Large intestine (tissue), 3 donors: ENCODE measurements around the gene NR1D1. TPM values are rescaled to one million over a fixed set of nuclear protein-coding genes. Genes with fewer than 3 reads are reported as not detected.

Source experiments
- DNase-seq, 2 donors: peaks; one replicate each; pipeline versions ENCODE4 v3.0.0 to v3.0.0-alpha.2; 2013
- H3K27ac ChIP-seq: one replicate; pipeline ENCODE4 v1.5.1; 2013; ENCODE audit warnings: low read length
- H3K27me3 ChIP-seq: 2 replicates; pipeline ENCODE4 v1.6.1; 2013; ENCODE audit warnings: low read length; ENCODE audit not compliant: control insufficient read depth, insufficient read depth
- H3K36me3 ChIP-seq: 2 replicates; pipeline ENCODE4 v1.6.1; 2013; ENCODE audit warnings: low read length; ENCODE audit not compliant: control insufficient read depth, insufficient read depth
- H3K4me1 ChIP-seq: one replicate; pipeline ENCODE4 v1.6.1; 2013; ENCODE audit warnings: low read length; ENCODE audit not compliant: control insufficient read depth, insufficient read depth
- H3K4me3 ChIP-seq: one replicate; pipeline ENCODE4 v1.5.1; 2013; ENCODE audit warnings: low read length
- H3K9me3 ChIP-seq: one replicate; pipeline ENCODE4 v1.6.1; 2013; ENCODE audit warnings: mild to moderate bottlenecking, low read depth, low read length, moderate library complexity; ENCODE audit not compliant: control insufficient read depth
- WGBS: methylation state at CpG from one replicate; pipeline ENCODE4 v1.1.5; 2013; ENCODE audit warnings: low lambda C conversion rate; ENCODE audit not compliant: insufficient coverage; 5-methylcytosine and 5-hydroxymethylcytosine counted together
- polyA plus RNA-seq: library from polyadenylated mRNA; unstranded; fragments of 120-200 nt; gene quantifications from one replicate; pipeline ENCODE4 v1.2.1, GENCODE V29; 2013

The NR1D1 gene
- polyA plus RNA-seq, 1 donor = 2.5 TPM

DNA sequence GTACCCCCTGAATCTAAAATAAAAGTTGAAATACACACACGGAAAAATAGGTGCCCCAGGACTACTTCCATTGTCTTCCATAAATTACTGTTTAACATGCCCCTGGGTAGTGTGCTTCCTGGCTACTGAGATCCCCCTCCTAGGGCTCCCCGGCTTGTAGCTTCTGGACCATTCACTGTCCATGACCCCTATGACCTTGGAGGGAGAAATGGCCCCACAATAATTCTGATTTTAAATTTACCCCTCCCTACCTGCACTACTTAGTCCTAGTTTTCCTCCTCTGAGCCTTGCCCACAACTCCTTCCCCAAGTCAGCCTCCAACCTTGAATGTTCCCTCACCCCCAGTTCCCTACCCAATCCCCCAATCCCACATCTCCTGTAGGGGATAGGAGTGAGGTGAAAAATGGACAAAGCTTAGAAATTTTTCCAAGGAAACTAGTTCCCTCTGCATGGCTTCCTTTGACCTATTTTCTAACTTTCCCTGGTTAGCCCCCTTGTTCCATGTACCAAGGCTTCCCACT is 11.9 kb upstream of the NR1D1 start:
- DNase-seq = no peak
- Histone ChIP-seq H3K27me3 (no peaks in the 10 kb centered on the region), H3K27ac (peak overlapping the region; percentile 95), H3K4me1 (peaks cover 80% of the 10 kb centered on the region), H3K36me3 (no peaks in the 10 kb centered on the region), H3K4me3 (no peak overlapping the region), H3K9me3 (no peaks in the 10 kb centered on the region)
- no CpG with 5 or more reads among the region's 2 CpGs for WGBS

DNA sequence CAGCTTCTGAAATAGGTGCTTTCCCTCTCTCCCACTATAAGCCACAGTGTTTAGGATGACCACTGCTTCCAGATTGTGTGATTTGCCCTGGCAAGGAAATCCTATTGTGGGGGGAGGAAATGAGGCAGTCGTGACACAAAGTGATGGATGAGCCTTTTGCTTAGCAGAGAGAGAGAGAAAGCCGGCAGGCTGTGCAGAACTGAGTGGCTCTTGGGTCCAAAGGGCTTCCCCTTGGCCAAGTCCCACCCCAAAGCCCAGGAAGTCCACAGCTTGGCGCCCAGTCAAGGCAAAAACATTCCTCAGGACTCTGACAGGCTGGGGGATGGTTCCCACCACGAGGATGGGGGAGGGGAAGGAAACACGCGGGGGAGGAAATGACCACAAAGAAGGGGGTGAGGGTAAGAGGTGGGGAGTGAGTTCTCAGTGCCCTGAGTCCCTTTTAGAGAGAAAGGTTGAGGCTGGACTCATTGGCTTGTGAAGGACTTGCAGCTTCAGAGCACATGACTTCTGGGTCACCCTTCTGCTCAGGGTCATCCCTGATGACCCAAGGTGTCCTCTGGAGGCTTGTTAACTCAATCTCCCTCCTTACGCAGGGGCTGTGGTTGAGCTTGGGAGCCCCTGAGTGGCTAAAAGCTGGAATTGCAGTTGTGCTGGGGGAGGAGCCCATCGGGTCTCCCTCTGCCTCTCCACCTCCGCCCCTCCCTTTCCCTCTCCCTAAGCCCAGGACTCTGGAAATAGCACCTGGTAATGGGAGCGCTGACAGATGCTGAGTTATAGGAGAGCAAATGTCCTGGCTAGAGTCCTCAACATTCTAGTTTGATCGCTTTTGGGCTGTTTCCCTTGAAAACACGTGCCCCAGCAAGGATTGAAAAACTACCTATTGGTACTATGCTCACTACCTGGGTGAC is 11.1 kb upstream of the NR1D1 start:
- peak overlapping the region; percentile 95 for H3K27ac ChIP-seq
- peaks cover 86% of the 10 kb centered on the region for H3K4me1 ChIP-seq
- WGBS = 0% methylated on average over 1 of the region's 12 CpGs
- H3K4me3 ChIP-seq = no peak overlapping the region
- H3K9me3 ChIP-seq = no peaks in the 10 kb centered on the region
- H3K27me3 ChIP-seq = no peaks in the 10 kb centered on the region
- peak; percentile 94 to 96 for DNase-seq
- no peaks in the 10 kb centered on the region for H3K36me3 ChIP-seq

DNA sequence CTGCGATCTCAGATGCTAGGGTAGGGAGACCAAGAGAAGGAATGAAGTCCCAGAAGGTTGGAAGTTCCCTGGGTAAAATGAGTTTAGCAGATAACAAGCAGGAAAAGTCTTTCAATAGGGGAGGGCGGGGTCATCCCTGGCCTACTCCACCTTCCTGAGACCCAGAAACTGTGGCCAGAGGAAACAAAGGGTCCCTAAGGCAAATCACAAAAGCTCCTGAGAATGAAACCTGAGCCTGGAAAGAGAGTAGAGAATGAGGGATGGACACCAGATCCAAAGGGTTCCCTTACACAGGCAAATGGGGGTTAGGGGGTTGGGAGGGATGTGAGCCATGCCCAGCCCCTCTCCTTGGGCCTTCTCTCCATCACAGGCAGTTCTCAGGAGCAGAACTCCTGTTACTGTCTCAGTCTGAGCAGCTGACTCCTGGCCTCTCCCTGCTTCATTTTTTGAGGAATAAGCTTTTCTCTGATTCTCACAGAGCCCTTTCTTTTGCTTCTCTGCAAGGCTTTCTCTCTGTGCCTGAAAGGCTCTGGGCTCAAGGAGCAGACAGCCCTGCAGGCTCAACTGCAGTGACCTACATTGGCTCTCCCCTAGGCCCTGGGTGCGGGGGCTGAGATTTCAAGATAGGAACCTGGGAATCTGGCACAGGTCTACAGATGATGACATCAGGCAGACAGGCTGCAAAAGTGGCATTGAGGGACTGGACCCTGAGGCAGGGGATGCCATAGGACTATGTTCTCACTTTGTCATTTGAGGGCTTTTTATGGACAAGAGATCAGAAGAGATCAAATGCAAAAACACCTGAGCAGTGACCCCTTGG is 9.8 kb upstream of the NR1D1 start:
- H3K27ac ChIP-seq = peak overlapping the region; percentile 95
- no peak overlapping the region for H3K4me3 ChIP-seq
- peak in 1 of 2 donors; percentile 27 for DNase-seq
- H3K36me3 ChIP-seq = no peaks in the 10 kb centered on the region
- H3K4me1 ChIP-seq = peaks cover 85% of the 10 kb centered on the region
- H3K9me3 ChIP-seq = no peaks in the 10 kb centered on the region
- no CpG with 5 or more reads among the region's 3 CpGs for WGBS
- H3K27me3 ChIP-seq = no peaks in the 10 kb centered on the region

DNA sequence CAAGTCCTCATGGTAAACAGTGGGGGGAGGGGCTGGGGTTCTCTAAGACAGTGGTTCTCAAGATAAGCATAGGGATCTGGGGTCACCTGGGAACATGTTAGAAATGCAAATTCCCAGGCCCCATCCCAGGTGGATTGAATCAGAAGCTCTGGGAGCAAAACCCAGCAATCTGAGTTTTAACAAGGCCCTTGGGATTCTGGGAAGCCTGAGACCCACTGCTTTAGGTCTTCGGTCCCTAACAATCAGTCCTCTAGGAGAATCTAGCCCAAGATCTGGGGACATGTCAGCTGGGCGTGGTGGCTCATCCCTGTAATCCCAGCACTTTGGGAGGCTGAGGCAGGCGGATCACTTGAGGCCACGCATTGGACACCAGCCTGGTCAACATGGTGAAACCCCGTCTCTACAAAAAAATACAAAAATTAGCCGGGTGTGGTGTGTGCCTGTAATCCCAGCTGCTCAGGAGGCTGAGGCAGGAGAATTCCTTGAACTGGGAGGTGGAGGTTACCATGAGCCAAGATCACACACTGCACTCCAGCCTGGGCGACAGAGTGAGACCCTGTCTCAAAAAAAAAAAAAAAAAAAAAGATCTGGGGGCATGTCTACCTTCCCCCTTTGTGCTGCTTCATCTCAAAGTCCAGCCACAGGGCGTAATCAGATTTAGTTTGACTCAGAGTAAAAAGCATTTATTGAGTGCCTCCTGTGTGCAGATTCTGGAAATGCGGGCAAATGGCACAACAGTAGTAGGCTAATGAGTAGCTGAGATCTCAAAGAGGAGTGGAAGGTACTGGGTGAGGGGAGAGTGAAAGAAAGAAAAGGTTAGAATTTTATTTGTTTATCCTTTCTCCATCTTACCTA is 8.8 kb upstream of the NR1D1 start:
- WGBS = no CpG with 5 or more reads among the region's 9 CpGs
- no peaks in the 10 kb centered on the region for H3K36me3 ChIP-seq
- H3K27me3 ChIP-seq = no peaks in the 10 kb centered on the region
- no peak overlapping the region for H3K4me3 ChIP-seq
- H3K4me1 ChIP-seq = peaks cover 84% of the 10 kb centered on the region
- H3K9me3 ChIP-seq = no peaks in the 10 kb centered on the region
- H3K27ac ChIP-seq = peak overlapping the region; percentile 81
- DNase-seq = peak in 1 of 2 donors; percentile 46

DNA sequence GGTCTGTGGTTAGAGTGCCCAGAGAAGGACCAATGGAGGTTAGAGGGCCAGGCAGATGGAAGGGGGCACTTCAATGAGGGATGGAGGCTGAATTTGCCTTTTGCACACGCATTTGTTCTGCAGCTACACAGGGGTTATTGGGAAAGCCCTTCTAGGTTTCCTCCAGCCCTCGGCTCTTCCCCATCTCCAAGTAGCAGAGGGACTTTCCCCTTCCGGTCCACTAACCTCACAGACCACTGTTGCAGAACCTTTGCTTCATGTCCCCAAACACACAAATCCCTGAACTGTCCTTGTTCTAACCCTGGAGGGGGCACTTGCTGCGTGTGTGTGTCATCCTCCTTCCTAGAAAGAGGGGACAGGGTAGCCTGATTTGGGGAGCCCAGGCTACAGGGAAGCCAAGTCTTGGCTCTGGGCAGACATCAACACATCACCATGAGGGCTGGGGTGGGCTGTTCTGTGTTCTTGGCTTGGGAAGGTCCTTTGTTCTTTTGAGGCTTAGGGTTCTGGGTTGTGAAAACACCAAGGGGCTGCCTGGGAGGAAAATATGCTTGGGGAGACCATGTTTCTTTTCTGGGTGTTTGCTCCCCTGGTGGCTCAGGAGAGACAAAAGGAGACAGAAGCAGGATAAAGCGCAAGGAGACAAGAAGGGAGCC is 7.3 kb upstream of the NR1D1 start:
- Histone ChIP-seq H3K27ac (peak overlapping the region; percentile 81), H3K27me3 (no peaks in the 10 kb centered on the region), H3K36me3 (no peaks in the 10 kb centered on the region), H3K9me3 (no peaks in the 10 kb centered on the region), H3K4me3 (no peak overlapping the region), H3K4me1 (peaks cover 86% of the 10 kb centered on the region)
- peak in 1 of 2 donors; percentile 33 for DNase-seq
- no CpG with 5 or more reads among the region's 5 CpGs for WGBS

DNA sequence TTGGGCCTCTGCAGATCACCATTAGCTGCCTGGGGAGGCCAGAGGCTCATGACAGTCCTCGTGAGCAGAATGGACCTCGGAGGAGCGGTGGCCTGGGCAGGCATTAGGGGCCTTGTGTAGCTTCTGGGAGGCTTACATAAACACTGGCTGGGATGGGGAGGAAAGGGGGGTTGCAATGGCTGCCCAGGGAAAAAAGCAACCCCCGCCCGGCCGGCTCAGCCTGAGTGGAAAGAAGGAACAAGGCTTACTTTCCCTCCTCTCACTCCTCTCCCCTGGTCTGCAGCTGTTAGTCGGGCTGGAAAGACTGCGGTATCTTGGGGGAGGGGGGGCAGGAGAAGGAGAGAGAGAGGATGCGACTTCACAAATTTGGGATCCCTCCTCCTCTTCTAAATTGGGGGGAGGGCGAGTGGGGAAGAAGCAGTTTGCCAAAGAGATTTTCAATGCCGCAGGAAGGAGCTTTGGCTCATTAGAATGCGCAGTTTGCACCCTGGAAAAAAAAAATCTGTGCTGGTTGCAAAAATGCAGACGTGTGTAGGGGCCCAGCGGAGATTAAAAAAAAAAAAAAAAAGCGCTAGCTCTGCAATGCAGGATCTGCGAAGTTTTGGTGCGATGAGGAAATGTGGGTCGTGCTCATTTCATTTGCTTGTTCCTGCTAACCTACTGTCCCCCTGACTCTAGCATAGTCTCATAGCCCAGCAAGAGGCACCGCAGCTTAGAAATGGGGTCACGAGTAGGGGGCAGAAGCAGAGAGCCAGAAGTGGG is 6.6 kb upstream of the NR1D1 start:
- Histone ChIP-seq H3K9me3 (no peaks in the 10 kb centered on the region), H3K36me3 (no peaks in the 10 kb centered on the region), H3K4me1 (peaks cover 81% of the 10 kb centered on the region), H3K27me3 (no peaks in the 10 kb centered on the region), H3K4me3 (no peak overlapping the region), H3K27ac (peak overlapping the region; percentile 81)
- peak in 1 of 2 donors; percentile 40 for DNase-seq
- WGBS = 84% methylated on average over 4 of the region's 20 CpGs

DNA sequence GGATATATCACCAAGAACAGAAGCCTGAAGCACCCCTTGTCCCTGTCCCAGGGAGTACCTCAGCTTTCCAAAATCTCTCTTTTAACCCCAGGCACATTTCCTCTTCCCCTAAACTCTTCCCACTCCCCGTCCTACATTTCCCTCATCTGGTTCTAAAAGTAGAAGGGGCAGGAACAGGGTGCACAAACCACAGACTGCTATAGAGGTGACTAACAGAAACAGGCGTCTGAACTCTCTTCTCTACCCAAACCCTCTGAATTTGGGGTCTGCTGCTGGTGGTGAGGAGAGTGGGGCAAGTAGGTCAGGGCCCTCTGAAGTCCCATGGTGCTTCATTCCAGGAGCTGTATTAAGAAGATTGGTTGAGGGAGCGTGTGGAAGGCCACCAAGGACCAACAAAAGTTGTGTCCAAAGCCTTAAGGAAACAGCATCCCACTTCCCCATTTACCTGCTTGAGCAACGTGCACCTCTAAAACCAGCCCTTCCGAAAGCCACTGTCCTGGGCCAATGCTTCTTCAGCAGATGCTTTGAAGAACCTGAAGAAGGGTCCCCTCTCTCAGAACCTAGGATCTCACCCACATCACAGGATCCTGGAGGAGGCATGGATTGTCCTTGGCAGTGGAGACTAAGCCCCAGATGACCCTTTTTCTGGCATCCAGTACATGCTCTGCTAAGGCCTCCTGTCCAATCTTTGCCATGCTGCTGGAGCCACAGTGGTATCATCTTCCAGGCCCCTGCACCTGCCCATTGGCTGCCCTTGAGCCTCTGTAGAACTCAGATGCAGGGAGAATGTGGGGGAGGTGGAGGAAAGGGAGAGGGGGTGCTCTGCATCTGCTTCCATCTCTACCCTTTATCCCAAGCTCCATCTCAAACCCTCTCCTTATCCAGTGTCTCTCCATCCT is 5.7 kb upstream of the NR1D1 start:
- WGBS = no CpG with 5 or more reads among the region's 5 CpGs
- Histone ChIP-seq H3K9me3 (no peaks in the 10 kb centered on the region), H3K36me3 (no peaks in the 10 kb centered on the region), H3K27me3 (no peaks in the 10 kb centered on the region), H3K4me1 (peaks cover 81% of the 10 kb centered on the region), H3K27ac (peak overlapping the region; percentile 81), H3K4me3 (no peak overlapping the region)
- no peak for DNase-seq

DNA sequence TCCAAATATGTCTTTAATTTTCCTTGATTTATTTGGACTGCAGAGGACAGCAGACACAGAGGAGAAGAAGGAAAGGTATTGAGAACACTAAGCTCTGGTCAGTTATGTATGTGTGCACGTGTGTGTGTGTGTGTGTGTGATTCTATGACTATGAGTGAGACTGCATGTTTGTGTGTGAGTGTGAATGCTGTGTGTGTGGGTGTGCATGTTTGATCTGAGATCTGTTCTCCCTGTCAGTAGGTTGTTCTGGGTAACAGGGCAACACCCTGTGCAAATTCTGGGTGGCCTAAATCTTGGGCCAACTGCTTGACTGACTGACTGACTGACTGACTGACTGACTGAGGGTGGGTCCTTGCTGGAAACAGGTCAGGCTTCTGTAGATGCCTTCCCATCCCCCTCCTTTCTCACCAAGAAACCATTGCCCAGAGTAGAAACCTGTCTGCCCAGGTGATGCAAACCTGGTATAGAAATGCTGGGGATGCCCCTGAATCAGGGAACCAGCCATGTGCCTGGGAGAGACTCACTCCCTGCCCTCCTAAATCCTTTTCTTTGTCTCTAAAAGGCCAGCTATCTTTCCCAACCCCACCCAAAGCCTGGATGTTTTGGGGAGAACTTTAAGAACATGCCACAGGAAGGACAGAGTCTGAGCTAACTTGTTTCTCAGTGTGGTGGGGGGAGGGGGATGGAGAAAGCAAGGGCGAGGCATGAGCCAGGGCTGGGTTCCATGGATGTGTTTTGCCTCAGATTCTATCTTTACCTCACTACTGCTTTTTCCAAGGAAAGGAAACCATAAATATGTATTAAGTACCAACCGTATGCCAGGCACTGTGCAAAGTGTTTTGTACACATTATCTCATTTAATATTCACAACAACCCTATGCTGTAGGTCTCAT is 4.5 kb upstream of the NR1D1 start:
- H3K4me1 ChIP-seq = peaks cover 80% of the 10 kb centered on the region
- no peaks in the 10 kb centered on the region for H3K36me3 ChIP-seq
- WGBS = no CpG with 5 or more reads among the region's 3 CpGs
- no peaks in the 10 kb centered on the region for H3K9me3 ChIP-seq
- H3K4me3 ChIP-seq = no peak overlapping the region
- H3K27ac ChIP-seq = no peak overlapping the region
- no peaks in the 10 kb centered on the region for H3K27me3 ChIP-seq
- peak in 1 of 2 donors; percentile 22 for DNase-seq
